Uterus (tissue), 4 donors: ENCODE measurements around the gene CDC42EP4. TPM values are rescaled to one million over a fixed set of nuclear protein-coding genes. Genes with fewer than 3 reads are reported as not detected.

ENCODE experiments used
- DNase-seq, 2 donors: peaks; one replicate each; pipeline ENCODE4 v3.0.0-alpha.2; 2019 to 2020
- H3K27ac ChIP-seq, 2 donors: fragments of 200-600 bp; sonication (generic); 1 replicate in 1 of 2; 2 replicates in 1 of 2; pipeline ENCODE4 v1.5.1; 2016 to 2018
- H3K27me3 ChIP-seq, 2 donors: fragments of 200-600 bp; sonication (generic); one replicate each; pipeline ENCODE4 v1.5.1; 2018 to 2019; ENCODE audit warnings: control low read depth in 1 of 2
- H3K36me3 ChIP-seq, 2 donors: fragments of 200-600 bp; sonication (generic); one replicate each; pipeline ENCODE4 v1.5.1; 2019; ENCODE audit warnings: control low read depth in 1 of 2
- H3K4me1 ChIP-seq, 2 donors: fragments of 200-600 bp; sonication (generic); one replicate each; pipeline ENCODE4 v1.5.1; 2018 to 2019; ENCODE audit warnings: control low read depth in 1 of 2
- H3K4me3 ChIP-seq, 2 donors: fragments of 200-600 bp; sonication (generic); 1 replicate in 1 of 2; 2 replicates in 1 of 2; pipeline ENCODE4 v1.5.1; 2018 to 2019; ENCODE audit warnings: mild to moderate bottlenecking in 1 of 2
- H3K9me3 ChIP-seq, 2 donors: fragments of 200-600 bp; sonication (generic); one replicate each; pipeline ENCODE4 v1.5.1; 2019; ENCODE audit warnings: control low read depth in 1 of 2
- POLR2A ChIP-seq, 2 donors: fragments of 450-650 bp; IDR thresholded peaks; one replicate each; pipeline ENCODE4 v1.6.1; 2016; ENCODE audit warnings: antibody characterized with exemption in 2 of 2, mild to moderate bottlenecking in 1 of 2, moderate library complexity in 1 of 2
- intact Hi-C: fragments of 100-400 bp; cut with DNase I; formaldehyde crosslinking; loops from one replicate; pipeline ENCODE4 v1.15.1; 2023; ENCODE audit warnings: low total_unique reads
- total RNA-seq, 4 donors: library from RNA; depleted of rRNA in 3 of 4; stranded (reverse); fragments of >200 nt in 3 of 4; gene quantifications; one replicate each; pipeline versions ENCODE4 v1.1.0 to v1.2.4, GENCODE V29; 2014 to 2023
- TF ChIP-seq, protein P1 (sequence below), 4 experiments: fragments of 200-600 bp in 2 of 4; fragments of 450-650 bp in 2 of 4; sonication (generic) in 2 of 4; IDR thresholded peaks; one replicate each; pipeline ENCODE4 v1.5.1; 2016 to 2019; ENCODE audit warnings: antibody characterized with exemption in 4 of 4, mild to moderate bottlenecking in 2 of 4, moderate library complexity in 1 of 4
- donor health status: DM: yes; HTN: yes; CAD: no.

The CDC42EP4 gene
- total RNA-seq, 4 donors from 2014 or later, result 26.6 to 131 (median 70.7) TPM

DNA sequence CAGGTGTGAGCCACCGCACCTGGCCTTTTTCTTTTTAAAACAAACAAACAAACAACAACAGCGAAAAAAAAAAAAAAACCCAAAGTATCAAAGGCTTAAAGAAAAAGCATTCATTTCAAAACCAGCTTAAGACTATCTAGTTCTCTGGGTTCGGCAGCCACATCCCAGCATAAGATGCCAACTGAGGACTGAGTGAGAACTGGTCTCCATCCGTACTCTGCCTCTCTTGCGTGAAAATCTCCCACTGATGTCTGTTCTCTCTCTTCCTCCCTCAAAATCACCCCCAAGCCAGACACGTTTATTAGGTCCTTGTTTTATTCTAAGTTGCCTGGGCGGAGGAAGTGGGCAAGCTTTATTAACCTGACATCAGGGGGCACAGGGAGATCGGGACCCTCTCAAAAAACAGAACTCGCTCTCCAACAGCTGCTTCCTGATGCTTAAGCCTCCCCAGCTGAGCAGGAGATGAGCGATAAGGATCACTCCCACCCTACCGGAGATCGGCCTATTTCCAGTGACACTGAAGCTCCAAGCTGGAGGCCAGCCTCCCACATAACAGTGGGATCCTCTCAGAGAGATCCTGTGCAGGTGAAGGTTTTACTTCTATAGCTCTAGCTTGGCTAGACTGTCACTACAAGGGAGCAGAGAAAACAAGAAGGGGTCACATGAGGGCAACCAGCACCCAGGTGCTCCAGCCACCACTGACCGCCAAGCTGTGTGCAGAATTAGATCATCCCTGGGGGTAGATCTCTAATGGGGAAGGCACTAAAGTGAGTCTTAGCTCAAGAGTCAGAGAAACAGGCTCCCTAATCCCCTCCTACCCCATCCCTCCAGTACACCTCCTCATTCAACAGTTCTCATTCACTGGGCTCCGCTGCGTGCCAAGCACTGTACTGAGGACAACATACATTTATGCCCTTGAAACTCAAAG, 13.6 kb downstream of the CDC42EP4 start:
- Histone ChIP-seq H3K4me1 (peaks cover 10 to 24% of the 10 kb centered on the region in 2 donors), H3K27ac (peak overlapping the region; percentile 58 to 71), H3K36me3 (no peaks in the 10 kb centered on the region), H3K27me3 (no peaks in the 10 kb centered on the region), H3K9me3 (no peaks in the 10 kb centered on the region), H3K4me3 (peak overlapping the region in 1 of 2 donors; percentile 2)
- no peak for DNase-seq
- no peak for TF ChIP-seq POLR2A (IDR thresholded peaks at IDR 0.05)
- TF ChIP-seq, protein P1, sequence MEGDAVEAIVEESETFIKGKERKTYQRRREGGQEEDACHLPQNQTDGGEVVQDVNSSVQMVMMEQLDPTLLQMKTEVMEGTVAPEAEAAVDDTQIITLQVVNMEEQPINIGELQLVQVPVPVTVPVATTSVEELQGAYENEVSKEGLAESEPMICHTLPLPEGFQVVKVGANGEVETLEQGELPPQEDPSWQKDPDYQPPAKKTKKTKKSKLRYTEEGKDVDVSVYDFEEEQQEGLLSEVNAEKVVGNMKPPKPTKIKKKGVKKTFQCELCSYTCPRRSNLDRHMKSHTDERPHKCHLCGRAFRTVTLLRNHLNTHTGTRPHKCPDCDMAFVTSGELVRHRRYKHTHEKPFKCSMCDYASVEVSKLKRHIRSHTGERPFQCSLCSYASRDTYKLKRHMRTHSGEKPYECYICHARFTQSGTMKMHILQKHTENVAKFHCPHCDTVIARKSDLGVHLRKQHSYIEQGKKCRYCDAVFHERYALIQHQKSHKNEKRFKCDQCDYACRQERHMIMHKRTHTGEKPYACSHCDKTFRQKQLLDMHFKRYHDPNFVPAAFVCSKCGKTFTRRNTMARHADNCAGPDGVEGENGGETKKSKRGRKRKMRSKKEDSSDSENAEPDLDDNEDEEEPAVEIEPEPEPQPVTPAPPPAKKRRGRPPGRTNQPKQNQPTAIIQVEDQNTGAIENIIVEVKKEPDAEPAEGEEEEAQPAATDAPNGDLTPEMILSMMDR (IDR thresholded peaks at IDR 0.05), result no peak
- intact Hi-C loops, result no loop called here

DNA sequence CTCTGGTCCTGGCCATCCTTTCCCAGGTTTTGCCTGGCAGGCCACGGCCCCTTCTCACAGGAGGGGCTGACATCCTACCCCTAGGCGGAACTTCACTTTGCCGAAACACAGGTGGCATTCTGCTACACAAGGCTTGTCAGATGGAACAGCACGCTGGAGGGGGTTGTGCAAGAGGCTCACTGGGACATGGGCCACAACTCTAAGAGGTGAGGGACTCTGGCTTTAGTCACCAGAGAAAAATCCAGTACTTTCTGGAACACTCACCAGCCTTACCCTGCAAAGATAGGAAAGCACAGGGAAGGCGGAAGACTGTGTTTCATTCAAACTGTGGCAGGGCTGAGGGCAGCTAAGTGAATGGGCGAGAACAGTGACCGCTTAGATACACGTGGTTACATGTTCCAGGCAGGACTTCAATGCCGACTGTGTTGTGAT, 18.3 kb downstream of the CDC42EP4 start:
- intact Hi-C loops, result no loop called here
- Histone ChIP-seq H3K36me3 (no peaks in the 10 kb centered on the region), H3K9me3 (no peaks in the 10 kb centered on the region), H3K4me3 (no peak overlapping the region), H3K4me1 (peaks cover 13 to 49% of the 10 kb centered on the region in 2 donors), H3K27ac (peak overlapping the region; percentile 87), H3K27me3 (no peaks in the 10 kb centered on the region)
- no peak for TF ChIP-seq POLR2A (IDR thresholded peaks at IDR 0.05)
- TF ChIP-seq, protein P1 (IDR thresholded peaks at IDR 0.05), result no peak
- peak; percentile 78 to 87 for DNase-seq

GRCh38 chr17:73293031-73293430, 18.8 kb downstream of the CDC42EP4 start:
- intact Hi-C loops, result no loop called here
- no peak for DNase-seq
- H3K4me1 ChIP-seq, result peaks cover 13 to 49% of the 10 kb centered on the region in 2 donors
- TF ChIP-seq, protein P1 (IDR thresholded peaks at IDR 0.05), result no peak
- TF ChIP-seq POLR2A (IDR thresholded peaks at IDR 0.05), result no peak
- H3K9me3 ChIP-seq, result no peaks in the 10 kb centered on the region
- H3K27ac ChIP-seq, result peak overlapping the region; percentile 87
- no peaks in the 10 kb centered on the region for H3K36me3 ChIP-seq
- no peaks in the 10 kb centered on the region for H3K27me3 ChIP-seq
- H3K4me3 ChIP-seq, result no peak overlapping the region

GRCh38 chr17:73292031-73292531, 19.7 kb downstream of the CDC42EP4 start:
- no peaks in the 10 kb centered on the region for H3K27me3 ChIP-seq
- H3K27ac ChIP-seq, result peak overlapping the region; percentile 87
- H3K9me3 ChIP-seq, result no peaks in the 10 kb centered on the region
- no peaks in the 10 kb centered on the region for H3K36me3 ChIP-seq
- TF ChIP-seq, protein P1 (IDR thresholded peaks at IDR 0.05), result no peak
- TF ChIP-seq POLR2A (IDR thresholded peaks at IDR 0.05), result no peak
- peak overlapping the region in 1 of 2 donors; percentile 1 for H3K4me3 ChIP-seq
- H3K4me1 ChIP-seq, result peaks cover 20 to 59% of the 10 kb centered on the region in 2 donors
- DNase-seq, result no peak
- intact Hi-C loops, result no loop called here

GRCh38 chr17:73291260-73291801, 20.5 kb downstream of the CDC42EP4 start:
- intact Hi-C loops, result no loop called here
- peak overlapping the region in 1 of 2 donors; percentile 1 for H3K4me3 ChIP-seq
- TF ChIP-seq, protein P1 (IDR thresholded peaks at IDR 0.05), result no peak
- no peak for TF ChIP-seq POLR2A (IDR thresholded peaks at IDR 0.05)
- H3K4me1 ChIP-seq, result peaks cover 28 to 66% of the 10 kb centered on the region in 2 donors
- H3K27ac ChIP-seq, result peak overlapping the region; percentile 87
- H3K36me3 ChIP-seq, result no peaks in the 10 kb centered on the region
- H3K9me3 ChIP-seq, result no peaks in the 10 kb centered on the region
- no peaks in the 10 kb centered on the region for H3K27me3 ChIP-seq
- DNase-seq, result peak; percentile 67 to 68
